GM21576 (cell line): ENCODE measurements around the gene TBC1D8B.

ENCODE experiments used
- ATAC-seq: cut with Tn5 transposase; IDR thresholded peaks from one replicate; pipeline ENCODE4 v1.9.1; 2021; ENCODE audit warnings: mild to moderate bottlenecking, moderate library complexity; ENCODE audit not compliant: unreplicated experiment

TBC1D8B gene

GRCh38 chrX:106897259-106897658 lies 94.8 kb downstream of the TBC1D8B start:
- no peak for ATAC-seq

GRCh38 chrX:106898462-106898861 lies 96.0 kb downstream of the TBC1D8B start:
- ATAC-seq = peak; percentile 71

- no peak for ATAC-seq
Observed at GRCh38 chrX:106899276-106899675, 96.8 kb downstream of the TBC1D8B start.

- no peak for ATAC-seq
Observed at GRCh38 chrX:106899841-106900240, 97.4 kb downstream of the TBC1D8B start.

- no peak for ATAC-seq
Observed at GRCh38 chrX:106901341-106901740, 98.9 kb downstream of the TBC1D8B start.

GRCh38 chrX:106901781-106902219 lies 99.3 kb downstream of the TBC1D8B start:
- no peak for ATAC-seq

GRCh38 chrX:106902684-106903083 lies 100.2 kb downstream of the TBC1D8B start:
- ATAC-seq = no peak

GRCh38 chrX:106903291-106903824 lies 100.9 kb downstream of the TBC1D8B start, which contains the start of gene RIPPLY1:
Gene RIPPLY1, minus strand, starts transcription at chrX:106903341. Its CDS starts 54 bp downstream, at chrX:106903287.
- ATAC-seq = no peak

GRCh38 chrX:106903856-106904528 lies 101.5 kb downstream of the TBC1D8B start:
- no peak for ATAC-seq

GRCh38 chrX:106905064-106905708 lies 102.7 kb downstream of the TBC1D8B start:
- ATAC-seq = no peak

GRCh38 chrX:106906361-106906760 lies 103.9 kb downstream of the TBC1D8B start:
- no peak for ATAC-seq

GRCh38 chrX:106912864-106913263 lies 110.4 kb downstream of the TBC1D8B start:
- ATAC-seq = no peak

GRCh38 chrX:106917830-106918500 lies 115.5 kb downstream of the TBC1D8B start:
- no peak for ATAC-seq

- no peak for ATAC-seq
Observed at GRCh38 chrX:106919932-106920452, 117.5 kb downstream of the TBC1D8B start, which contains the start of gene CLDN2. Gene CLDN2, plus strand, starts transcription at chrX:106920402. Its CDS starts 7,827 bp downstream, at chrX:106928229.

GRCh38 chrX:106921637-106922036 lies 119.2 kb downstream of the TBC1D8B start:
- ATAC-seq = no peak
